GM12891 (cell line): Measurements from ENCODE around the gene UPK1B.

Experiments used
- POLR2A ChIP-seq: IDR thresholded peaks from 2 replicates; pipeline ENCODE4 v1.6.1; 2011; ENCODE audit warnings: low read depth, low read length, control low read depth
- POLR2AphosphoS5 ChIP-seq: IDR thresholded peaks from 2 replicates; pipeline ENCODE4 v1.6.1; 2011; ENCODE audit warnings: low read depth, low read length, control low read depth
- POU2F2 ChIP-seq: IDR thresholded peaks from 2 replicates; pipeline ENCODE4 v1.6.1; 2011; ENCODE audit warnings: low read depth, mild to moderate bottlenecking, control low read depth, low read length, moderate library complexity
- SPI1 ChIP-seq: IDR thresholded peaks from 2 replicates; pipeline ENCODE4 v1.6.1; 2011; ENCODE audit warnings: low read depth, low read length, control low read depth
- TAF1 ChIP-seq: IDR thresholded peaks from 2 replicates; pipeline ENCODE4 v1.6.1; 2011; ENCODE audit warnings: low read depth, low read length, control low read depth

DNA sequence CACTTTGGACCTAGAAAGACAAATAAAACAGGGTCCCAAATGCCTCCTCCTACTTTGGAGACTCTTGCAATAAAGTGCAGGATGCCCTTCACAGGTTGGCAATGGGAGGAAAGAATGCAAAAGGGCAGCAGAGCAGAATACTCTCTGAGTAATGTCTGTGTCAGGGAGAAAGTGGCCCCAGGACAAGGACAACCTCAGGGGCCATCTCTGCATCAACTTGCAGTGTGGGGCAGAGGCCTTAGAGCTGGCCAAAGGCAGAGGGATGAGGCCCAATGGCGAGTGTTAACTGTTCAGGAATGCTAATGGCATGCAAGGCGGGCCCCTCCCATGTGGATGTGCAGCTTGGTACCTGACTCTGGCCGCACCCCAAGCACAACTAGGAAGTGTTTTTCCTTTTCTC is 8.4 kb downstream of the UPK1B start:
- TF ChIP-seq TAF1: no peak
- no peak for TF ChIP-seq POLR2A
- no peak for TF ChIP-seq POLR2AphosphoS5
- TF ChIP-seq SPI1: no peak
- TF ChIP-seq POU2F2: no peak
